ENCODE results near the gene GGCX. TPM values are rescaled to one million over a fixed set of nuclear protein-coding genes. Genes with fewer than 3 reads are reported as not detected.
"Not testable (repeated sequence)": the region's sequence is repeated elsewhere in the genome, so short reads cannot be mapped to it uniquely, and the experiment has no call there.

Gene GGCX
- total RNA-seq, 2 donors from 2014 or later: 26.3 to 31.2 TPM

GRCh38 chr2:85548608-85548900 lies 12.7 kb downstream of the GGCX start:
- DNase-seq (ENCODE audit: low spot score): no peak
- intact Hi-C loops (cut with DNase I): loop anchor here in 1 of 2 donors (5.0 kb wide), 1 partner anchor 116 kb away; no protein-coding TSS in a partner anchor

- no peak for DNase-seq (ENCODE audit: low spot score)
- intact Hi-C loops (cut with DNase I): loop anchor here in 1 of 2 donors (5.0 kb wide), 1 partner anchor 116 kb away; no protein-coding TSS in a partner anchor
Measured at GRCh38 chr2:85547859-85548607, 13.3 kb downstream of the GGCX start.

DNA sequence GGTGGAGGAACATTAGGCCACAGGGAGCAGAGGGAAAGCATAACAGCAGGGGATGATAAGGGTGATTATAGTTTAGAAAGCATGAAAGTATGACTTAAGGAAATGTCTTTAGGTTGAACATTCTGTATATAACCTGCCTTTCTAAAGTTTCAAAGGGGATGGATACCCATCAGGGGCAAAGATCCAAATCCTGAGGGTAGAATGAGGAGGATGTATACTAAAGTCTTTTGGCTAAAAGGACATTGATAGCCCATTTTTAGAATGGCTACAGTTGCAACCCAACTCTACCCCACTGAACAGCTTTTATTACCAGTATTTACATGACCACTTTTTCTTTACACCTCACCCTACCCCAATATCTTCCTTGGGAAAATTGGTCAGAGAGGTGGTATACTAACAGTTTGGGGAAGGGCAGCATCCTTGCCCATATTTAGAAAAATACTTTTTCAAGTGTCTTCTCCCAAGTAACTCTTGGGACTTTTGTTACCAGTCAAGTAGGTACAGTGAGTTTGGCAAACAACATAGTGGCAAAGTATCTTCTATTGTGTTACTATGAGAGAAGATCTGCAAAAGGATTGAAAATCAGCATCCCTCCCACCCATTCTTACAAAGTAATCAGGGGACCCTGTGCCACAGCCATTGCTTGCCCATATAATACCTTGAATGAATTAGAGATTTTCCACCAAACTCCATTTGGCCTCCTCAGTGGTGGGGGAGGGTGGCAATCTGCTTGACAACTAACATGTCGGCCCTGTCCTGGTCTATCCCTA lies 14.0 kb downstream of the GGCX start:
- no peak for DNase-seq (ENCODE audit: low spot score)
- intact Hi-C loops (cut with DNase I): loop anchor here in 1 of 2 donors (5.0 kb wide), 1 partner anchor 115 kb away; no protein-coding TSS in a partner anchor

DNA sequence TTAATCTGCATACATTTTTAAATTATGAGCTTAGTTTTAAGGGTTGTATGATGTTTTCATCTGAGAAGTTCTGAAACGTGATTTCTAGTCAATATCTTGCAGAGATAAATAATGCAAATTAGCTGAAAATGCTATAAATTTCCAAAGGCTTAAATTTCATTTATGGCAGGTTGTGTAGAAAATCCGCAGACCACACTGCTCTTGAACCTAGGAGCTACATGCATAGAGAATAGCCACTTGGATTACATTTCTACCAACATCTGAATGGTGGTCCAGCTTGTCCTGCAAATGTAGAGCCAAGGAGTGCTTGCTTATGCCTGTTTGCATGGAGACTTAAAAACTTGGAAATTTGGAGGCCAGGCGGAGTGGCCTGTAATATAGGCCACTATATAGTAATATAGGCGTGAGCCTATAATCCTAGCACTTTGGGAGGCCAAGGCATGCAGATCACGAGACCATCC lies 15.5 kb downstream of the GGCX start:
- intact Hi-C loops (cut with DNase I): loop anchor here in 1 of 2 donors (5.0 kb wide), 1 partner anchor 114 kb away; no protein-coding TSS in a partner anchor
- no peak for DNase-seq (ENCODE audit: low spot score)

DNA sequence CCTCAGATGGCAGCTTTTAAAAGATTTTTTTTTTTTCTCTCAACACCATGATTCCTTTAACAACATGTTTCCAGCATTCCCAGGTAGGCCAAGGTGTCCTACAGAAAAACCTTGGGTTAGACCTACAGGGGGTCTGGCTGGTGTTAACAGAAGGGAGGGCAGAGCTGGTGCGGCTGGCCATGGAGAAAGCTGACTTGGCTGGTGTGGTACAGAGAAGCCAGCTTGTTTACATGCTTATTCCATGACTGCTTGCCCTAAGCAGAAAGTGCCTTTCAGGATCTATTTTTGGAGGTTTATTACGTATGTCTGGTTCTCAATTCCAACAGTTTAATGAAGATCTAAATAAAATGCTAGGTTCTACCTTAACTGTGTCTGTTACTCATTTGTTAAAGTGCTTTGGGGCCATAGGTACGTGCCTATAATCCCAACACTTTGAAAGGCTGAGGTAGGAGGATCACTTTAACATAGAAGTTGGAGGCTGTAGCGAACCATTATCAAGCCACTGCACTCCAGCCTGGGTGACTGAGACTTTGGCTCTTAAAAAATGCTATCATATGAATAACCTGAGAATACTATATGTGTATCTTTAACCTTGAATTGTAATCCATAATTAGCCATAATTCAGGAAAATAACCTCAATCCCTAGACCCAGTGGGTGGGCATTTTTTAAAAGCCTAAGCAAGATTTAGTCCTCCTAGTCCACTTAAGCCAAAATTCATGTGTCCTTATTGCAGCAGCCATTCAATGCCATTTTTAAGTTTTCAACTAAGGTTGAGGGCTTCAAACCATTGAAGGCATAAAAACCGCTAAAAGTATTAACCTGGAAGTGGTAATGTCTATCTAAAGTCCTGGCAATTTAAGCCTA lies 16.1 kb downstream of the GGCX start:
- not testable (repeated sequence) for DNase-seq (ENCODE audit: low spot score)
- intact Hi-C loops (cut with DNase I): loop anchor here in 1 of 2 donors (5.0 kb wide), 1 partner anchor 113 kb away; no protein-coding TSS in a partner anchor

DNA sequence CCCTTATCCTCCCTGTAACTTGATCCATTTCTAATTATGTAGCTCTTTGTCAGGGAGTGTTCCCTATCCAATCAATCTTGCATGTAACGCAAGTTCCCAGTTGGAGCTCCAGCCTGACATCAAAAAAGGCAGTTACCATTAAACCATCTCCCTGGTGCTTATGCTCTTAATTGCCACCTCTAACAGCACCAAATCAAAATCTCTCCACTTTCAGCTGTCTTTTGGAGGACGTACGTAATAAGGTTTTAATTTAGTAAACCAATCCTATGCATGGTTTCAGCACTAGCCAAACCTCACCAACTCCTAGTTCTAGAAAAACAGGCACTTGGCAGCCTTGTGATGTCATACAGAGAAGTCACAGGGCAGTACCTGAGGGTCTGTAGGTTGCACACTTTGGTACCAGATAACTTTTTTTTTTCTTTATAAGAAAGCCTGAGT lies 17.0 kb downstream of the GGCX start:
- intact Hi-C loops (cut with DNase I); DNase-seq (ENCODE audit: low spot score): not testable (repeated sequence)

DNA sequence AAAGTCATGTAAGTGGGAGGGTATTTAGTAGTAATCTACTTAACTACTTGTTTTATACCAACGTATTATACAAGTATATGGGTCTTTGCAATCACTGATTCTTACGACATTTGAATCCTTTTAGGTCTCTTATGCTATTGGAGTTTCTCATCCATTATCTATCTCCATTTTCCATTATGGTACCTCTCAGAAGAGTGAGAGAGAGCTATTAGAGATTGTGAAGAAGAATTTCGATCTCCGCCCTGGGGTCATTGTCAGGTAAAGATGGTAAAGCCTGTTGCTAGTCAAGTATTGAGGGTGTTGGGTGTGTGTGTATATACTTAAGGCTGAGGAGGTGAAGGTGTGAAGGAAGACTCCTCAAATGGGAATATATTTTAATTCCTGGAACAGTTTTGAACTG lies 18.5 kb downstream of the GGCX start:
- no peak for DNase-seq (ENCODE audit: low spot score)
- intact Hi-C loops (cut with DNase I): no loop called here

DNA sequence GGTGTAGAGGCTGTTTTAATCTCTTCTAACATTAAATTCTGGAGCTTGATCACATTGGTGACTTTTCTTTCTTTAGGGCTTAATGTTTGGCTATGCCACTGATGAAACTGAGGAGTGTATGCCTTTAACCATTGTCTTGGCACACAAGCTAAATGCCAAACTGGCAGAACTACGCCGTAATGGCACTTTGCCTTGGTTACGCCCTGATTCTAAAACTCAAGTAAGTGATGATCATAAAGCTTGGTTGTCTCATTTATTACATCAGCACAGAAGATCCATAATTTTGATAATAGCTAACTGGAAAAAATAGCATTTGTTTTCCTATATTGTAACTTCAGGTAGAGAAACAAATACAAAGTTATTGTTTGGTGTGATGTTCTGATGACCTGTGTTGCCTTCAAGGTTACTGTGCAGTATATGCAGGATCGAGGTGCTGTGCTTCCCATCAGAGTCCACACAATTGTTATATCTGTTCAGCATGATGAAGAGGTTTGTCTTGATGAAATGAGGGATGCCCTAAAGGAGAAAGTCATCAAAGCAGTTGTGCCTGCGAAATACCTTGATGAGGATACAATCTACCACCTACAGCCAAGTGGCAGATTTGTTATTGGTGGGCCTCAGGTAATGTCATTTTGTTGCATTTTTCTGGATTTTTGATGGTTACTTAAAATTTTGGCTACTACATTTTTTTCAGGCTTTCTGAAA lies 19.4 kb downstream of the GGCX start:
- intact Hi-C loops (cut with DNase I): no loop called here
- DNase-seq (ENCODE audit: low spot score): no peak

- DNase-seq (ENCODE audit: low spot score): no peak
- intact Hi-C loops (cut with DNase I): no loop called here
Measured at GRCh38 chr2:85541262-85541661, 20.0 kb downstream of the GGCX start.

GRCh38 chr2:85540133-85540648 lies 21.1 kb downstream of the GGCX start:
- intact Hi-C loops (cut with DNase I): no loop called here
- DNase-seq (ENCODE audit: low spot score): no peak

GRCh38 chr2:85539361-85540132 lies 21.7 kb downstream of the GGCX start:
- intact Hi-C loops (cut with DNase I): no loop called here
- DNase-seq (ENCODE audit: low spot score): peak; percentile 94

GRCh38 chr2:85538507-85539360 lies 22.6 kb downstream of the GGCX start, which contains the start of gene MAT2A:
MAT2A (plus strand) TSS chr2:85539168; CDS start chr2:85539288, 120 bp downstream.
- intact Hi-C loops (cut with DNase I): no loop called here
- DNase-seq (ENCODE audit: low spot score): peak; percentile 98

DNA sequence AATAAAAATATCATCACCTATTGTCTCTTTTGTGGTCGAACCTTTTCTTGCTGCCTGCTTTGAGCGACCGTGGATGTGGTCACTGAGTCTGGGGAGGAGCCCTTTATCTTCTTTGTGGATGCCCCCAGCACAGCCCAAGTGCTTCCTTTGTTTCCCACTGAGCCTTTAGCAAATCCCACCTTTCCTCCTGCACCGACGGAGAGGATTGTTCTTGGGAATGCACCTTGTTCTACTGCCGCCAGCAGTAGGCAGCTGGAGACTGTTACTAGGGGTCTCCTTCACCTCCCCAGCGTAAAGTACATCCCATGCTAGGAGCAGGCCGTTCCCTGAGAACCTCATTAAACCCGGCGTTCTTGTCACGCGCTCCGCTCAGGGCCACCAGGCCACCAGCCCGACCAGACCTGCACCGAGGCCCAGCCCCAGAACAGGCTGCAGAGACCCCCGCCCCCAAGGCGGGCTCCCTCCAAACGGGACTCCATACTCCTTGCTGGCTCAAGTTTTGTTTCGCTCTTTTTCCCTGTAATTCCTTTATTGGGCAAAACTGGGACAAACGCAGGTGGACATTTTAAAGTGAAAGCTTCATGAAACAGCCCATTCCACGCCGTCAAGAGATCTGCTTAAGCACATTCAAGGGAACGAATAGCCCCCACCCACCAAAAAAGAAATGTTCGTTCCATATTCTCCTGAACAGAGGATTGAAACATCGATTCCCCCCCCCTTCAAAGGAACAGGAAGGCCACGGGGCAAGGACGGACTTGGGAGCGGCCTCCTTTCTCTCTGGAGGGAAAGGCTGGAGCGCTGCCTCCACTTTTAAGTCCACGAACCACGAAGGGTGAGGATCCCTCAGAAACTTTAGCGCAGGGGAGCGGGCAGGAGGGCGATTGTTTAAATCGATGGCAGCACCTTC lies 23.4 kb downstream of the GGCX start:
- intact Hi-C loops (cut with DNase I): no loop called here

DNA sequence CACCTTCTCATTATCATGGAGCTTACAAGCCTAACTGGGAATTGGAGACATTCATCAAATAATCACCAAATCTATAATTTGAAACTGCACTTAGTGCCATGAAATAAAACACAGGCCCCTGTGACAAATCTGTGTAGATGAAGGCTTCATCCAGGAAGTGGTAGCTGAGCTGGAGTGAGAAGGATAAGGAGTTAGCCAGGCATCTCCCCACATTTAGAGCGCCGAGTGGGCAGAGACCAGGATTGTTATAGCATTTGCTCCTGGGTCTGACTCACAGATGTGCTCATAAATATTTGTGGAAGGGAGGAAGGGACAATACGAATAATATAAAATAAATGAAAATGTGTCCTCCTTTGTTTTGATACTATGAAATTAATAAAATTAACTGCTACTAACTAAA lies 24.8 kb downstream of the GGCX start:
- intact Hi-C loops (cut with DNase I): no loop called here
- DNase-seq (ENCODE audit: low spot score): no peak

More for the DNA sequence above, 23.4 kb downstream of the GGCX start:
- DNase-seq (ENCODE audit: low spot score): peak; percentile 87

GRCh38 chr2:85534881-85535280 lies 26.4 kb downstream of the GGCX start:
- no peak for DNase-seq (ENCODE audit: low spot score)

GRCh38 chr2:85534099-85534498 lies 27.2 kb downstream of the GGCX start:
- no peak for DNase-seq (ENCODE audit: low spot score)
- intact Hi-C loops (cut with DNase I): no loop called here

More at GRCh38 chr2:85534881-85535280, 26.4 kb downstream of the GGCX start:
- intact Hi-C loops (cut with DNase I): no loop called here

Data from posterior vena cava (tissue), 2 donors.